Trophoblast cell (in vitro differentiated cells and primary cell): ENCODE results near the gene SCAF1. TPM values are rescaled to one million over a fixed set of nuclear protein-coding genes. Genes with fewer than 3 reads are reported as not detected.
A peak's percentile ranks its signal among the peaks of the same experiment; 100 is the strongest.

Experiments used
- DNase-seq, 2 donors: peaks; one replicate each; pipeline ENCODE4 v3.0.0-alpha.2; 2016
- H2AFZ ChIP-seq: 2 replicates; pipeline ENCODE4 v1.6.1; 2013; ENCODE audit warnings: low read length, moderate library complexity, mild to moderate bottlenecking; ENCODE audit not compliant: insufficient read depth, poor library complexity
- H2AK5ac ChIP-seq: 2 replicates; pipeline ENCODE4 v1.6.1; 2013; ENCODE audit warnings: mild to moderate bottlenecking, low read length
- H2BK120ac ChIP-seq: 2 replicates; pipeline ENCODE4 v1.6.1; 2013; ENCODE audit warnings: low read length, mild to moderate bottlenecking, moderate library complexity; ENCODE audit not compliant: insufficient read depth, poor library complexity
- H2BK12ac ChIP-seq: 2 replicates; pipeline ENCODE4 v1.6.1; 2013; ENCODE audit warnings: mild to moderate bottlenecking, low read length, moderate library complexity
- H2BK5ac ChIP-seq: 2 replicates; pipeline ENCODE4 v1.6.1; 2013; ENCODE audit warnings: low read length, low read depth, moderate library complexity, mild to moderate bottlenecking; ENCODE audit not compliant: poor library complexity
- H3K14ac ChIP-seq: 2 replicates; pipeline ENCODE4 v1.6.1; 2013; ENCODE audit warnings: mild to moderate bottlenecking, low read length
- H3K18ac ChIP-seq: 2 replicates; pipeline ENCODE4 v1.6.1; 2013; ENCODE audit warnings: mild to moderate bottlenecking, low read length
- H3K23ac ChIP-seq: 2 replicates; pipeline ENCODE4 v1.6.1; 2013; ENCODE audit warnings: low read length
- H3K27ac ChIP-seq: 2 replicates; pipeline ENCODE4 v1.5.1; 2013; ENCODE audit warnings: low read depth, mild to moderate bottlenecking, inconsistent platforms, low read length, moderate library complexity
- H3K27me3 ChIP-seq: 2 replicates; pipeline ENCODE4 v1.6.1; 2013; ENCODE audit warnings: inconsistent platforms, mild to moderate bottlenecking, low read length, moderate library complexity; ENCODE audit not compliant: insufficient read depth
- H3K36me3 ChIP-seq, 2 experiments: 1 replicate in 1 of 2; 2 replicates in 1 of 2; pipeline ENCODE4 v1.6.1; 2013; ENCODE audit warnings: low read length in 2 of 2, mild to moderate bottlenecking in 2 of 2, moderate library complexity in 1 of 2; ENCODE audit not compliant: insufficient read depth in 2 of 2, control insufficient read depth in 1 of 2
- H3K4ac ChIP-seq: 2 replicates; pipeline ENCODE4 v1.6.1; 2013; ENCODE audit warnings: low read depth, mild to moderate bottlenecking, low read length, moderate library complexity
- H3K4me1 ChIP-seq, 2 experiments: 1 replicate in 1 of 2; 2 replicates in 1 of 2; pipeline ENCODE4 v1.6.1; 2013; ENCODE audit warnings: low read length in 2 of 2, mild to moderate bottlenecking in 2 of 2, moderate library complexity in 1 of 2; ENCODE audit not compliant: insufficient read depth in 2 of 2, control insufficient read depth in 1 of 2
- H3K4me2 ChIP-seq: 2 replicates; pipeline ENCODE4 v1.6.1; 2013; ENCODE audit warnings: inconsistent platforms, mild to moderate bottlenecking, low read length, moderate library complexity
- H3K4me3 ChIP-seq: 2 replicates; pipeline ENCODE4 v1.5.1; 2013; ENCODE audit warnings: mild to moderate bottlenecking, low read depth, low read length, inconsistent platforms
- H3K79me1 ChIP-seq: one replicate; pipeline ENCODE4 v1.6.1; 2013; ENCODE audit warnings: low read length
- H3K79me2 ChIP-seq: 2 replicates; pipeline ENCODE4 v1.6.1; 2013; ENCODE audit warnings: low read length, mild to moderate bottlenecking; ENCODE audit not compliant: control insufficient read depth, insufficient read depth, poor library complexity
- H3K9ac ChIP-seq: 2 replicates; pipeline ENCODE4 v1.6.1; 2013; ENCODE audit warnings: mild to moderate bottlenecking, low read length
- H3K9me3 ChIP-seq: 2 replicates; pipeline ENCODE4 v1.6.1; 2013; ENCODE audit warnings: low read depth, mild to moderate bottlenecking, control low read depth, inconsistent platforms, low read length; ENCODE audit not compliant: insufficient read depth
- H4K12ac ChIP-seq: 2 replicates; pipeline ENCODE4 v1.6.1; 2013; ENCODE audit warnings: low read depth, mild to moderate bottlenecking, low read length, moderate library complexity
- H4K8ac ChIP-seq: 2 replicates; pipeline ENCODE4 v1.6.1; 2013; ENCODE audit warnings: low read depth, mild to moderate bottlenecking, low read length, moderate library complexity
- H4K91ac ChIP-seq: one replicate; pipeline ENCODE4 v1.6.1; 2013; ENCODE audit warnings: low read depth, mild to moderate bottlenecking, low read length, moderate library complexity
- WGBS: extraction: QIAGEN DNeasy Blood & Tissue Kit; methylation state at CpG from one replicate; pipeline ENCODE4 v1.1.7; 2013; ENCODE audit warnings: missing lambda C conversion rate; ENCODE audit not compliant: insufficient read length, insufficient coverage; ENCODE audit errors: extremely low coverage; 5-methylcytosine and 5-hydroxymethylcytosine counted together
- polyA plus RNA-seq: library from polyadenylated mRNA; stranded (reverse); fragments of 200-250 nt; gene quantifications from 2 replicates; pipeline ENCODE4 v1.2.3, GENCODE V29; 2013

Gene SCAF1, protein sequence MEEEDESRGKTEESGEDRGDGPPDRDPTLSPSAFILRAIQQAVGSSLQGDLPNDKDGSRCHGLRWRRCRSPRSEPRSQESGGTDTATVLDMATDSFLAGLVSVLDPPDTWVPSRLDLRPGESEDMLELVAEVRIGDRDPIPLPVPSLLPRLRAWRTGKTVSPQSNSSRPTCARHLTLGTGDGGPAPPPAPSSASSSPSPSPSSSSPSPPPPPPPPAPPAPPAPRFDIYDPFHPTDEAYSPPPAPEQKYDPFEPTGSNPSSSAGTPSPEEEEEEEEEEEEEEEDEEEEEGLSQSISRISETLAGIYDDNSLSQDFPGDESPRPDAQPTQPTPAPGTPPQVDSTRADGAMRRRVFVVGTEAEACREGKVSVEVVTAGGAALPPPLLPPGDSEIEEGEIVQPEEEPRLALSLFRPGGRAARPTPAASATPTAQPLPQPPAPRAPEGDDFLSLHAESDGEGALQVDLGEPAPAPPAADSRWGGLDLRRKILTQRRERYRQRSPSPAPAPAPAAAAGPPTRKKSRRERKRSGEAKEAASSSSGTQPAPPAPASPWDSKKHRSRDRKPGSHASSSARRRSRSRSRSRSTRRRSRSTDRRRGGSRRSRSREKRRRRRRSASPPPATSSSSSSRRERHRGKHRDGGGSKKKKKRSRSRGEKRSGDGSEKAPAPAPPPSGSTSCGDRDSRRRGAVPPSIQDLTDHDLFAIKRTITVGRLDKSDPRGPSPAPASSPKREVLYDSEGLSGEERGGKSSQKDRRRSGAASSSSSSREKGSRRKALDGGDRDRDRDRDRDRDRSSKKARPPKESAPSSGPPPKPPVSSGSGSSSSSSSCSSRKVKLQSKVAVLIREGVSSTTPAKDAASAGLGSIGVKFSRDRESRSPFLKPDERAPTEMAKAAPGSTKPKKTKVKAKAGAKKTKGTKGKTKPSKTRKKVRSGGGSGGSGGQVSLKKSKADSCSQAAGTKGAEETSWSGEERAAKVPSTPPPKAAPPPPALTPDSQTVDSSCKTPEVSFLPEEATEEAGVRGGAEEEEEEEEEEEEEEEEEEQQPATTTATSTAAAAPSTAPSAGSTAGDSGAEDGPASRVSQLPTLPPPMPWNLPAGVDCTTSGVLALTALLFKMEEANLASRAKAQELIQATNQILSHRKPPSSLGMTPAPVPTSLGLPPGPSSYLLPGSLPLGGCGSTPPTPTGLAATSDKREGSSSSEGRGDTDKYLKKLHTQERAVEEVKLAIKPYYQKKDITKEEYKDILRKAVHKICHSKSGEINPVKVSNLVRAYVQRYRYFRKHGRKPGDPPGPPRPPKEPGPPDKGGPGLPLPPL
- polyA plus RNA-seq, result 59.7 and 62.7 TPM in 2 replicates

DNA sequence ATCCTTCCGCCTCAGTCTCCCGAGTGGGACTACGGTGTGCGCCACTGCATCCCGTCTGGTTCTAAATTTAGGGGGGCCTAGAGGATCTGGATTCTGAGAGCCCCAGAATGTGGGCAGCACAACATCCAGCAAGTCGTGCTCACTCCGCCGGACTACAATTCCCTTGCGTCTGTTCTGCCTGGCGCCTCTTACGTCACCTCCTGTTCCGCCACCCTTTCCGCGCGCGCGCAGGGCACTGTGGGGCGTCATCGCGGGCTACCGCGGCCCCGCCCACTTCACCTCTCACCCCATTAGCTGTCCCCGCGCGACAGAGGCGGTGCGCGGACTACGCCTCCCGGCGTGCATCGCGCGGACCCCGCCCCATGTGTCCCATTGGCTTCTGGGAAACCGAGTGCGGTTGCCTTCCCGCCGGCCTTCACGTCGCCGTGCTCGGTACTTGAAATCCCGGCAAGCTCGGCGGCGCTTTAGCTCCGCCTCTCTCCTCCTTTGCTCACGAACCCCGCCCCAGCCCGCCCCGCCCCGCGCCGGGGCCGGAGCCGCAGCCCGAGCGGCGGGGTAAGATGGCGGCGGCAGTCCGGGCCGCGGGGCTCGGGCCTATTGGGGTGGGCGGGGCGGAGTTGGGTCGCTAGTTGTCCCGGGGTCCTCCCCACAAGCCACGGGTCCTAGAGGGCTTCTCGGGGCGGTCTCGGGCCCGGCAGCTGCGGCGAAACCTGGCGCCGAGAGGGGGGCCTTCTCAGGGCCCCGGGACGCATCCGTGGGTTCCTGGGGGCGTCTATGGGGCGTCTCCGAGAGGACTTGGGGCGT is at the start of gene SCAF1:
Gene SCAF1, plus strand, starts transcription at position 522 of the 804 bp plus-strand sequence. CDS start 2,818 bp downstream, outside the sequence.
- peaks cover 10 to 30% of the 10 kb centered on the region in 2 experiments for H3K4me1 ChIP-seq

DNA sequence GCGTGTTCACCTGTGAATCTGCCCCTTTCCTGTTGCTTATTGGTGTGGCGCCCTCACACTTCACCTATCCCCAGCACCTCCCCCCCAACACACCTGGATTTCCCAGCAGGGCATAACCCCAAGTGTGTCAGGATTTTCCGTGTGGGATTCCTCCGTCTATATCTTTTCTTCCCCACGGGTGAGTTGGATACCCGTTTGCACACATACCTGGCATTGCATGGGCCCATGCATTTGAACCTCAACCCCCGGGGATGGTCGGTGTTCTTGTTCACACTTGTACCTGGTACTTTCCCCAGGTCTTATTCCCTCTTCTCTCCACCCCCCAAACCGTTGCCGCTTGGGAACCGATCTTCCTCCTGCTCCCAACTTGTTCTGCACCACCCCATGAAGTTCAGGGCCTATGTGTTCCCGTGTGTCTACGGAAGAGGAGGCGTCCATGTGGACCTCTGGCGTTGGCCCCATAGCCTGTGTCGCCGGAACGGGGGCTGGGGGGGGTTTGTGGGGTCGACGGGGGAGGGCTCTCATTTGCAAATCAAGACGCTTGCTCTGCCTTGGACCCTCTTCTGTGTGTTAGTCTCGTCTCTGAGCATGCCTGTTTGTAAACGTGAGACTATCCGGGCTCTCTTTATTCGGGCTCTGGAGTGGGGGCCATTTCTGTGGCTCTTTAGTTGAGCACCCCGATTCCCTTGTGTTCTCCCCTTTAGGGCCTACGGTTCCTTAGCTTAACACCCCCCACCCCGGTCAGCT is 49.4 kb upstream of the SCAF1 start:
- Histone ChIP-seq H2BK5ac (no peak overlapping the region), H3K79me1 (peaks cover 20% of the 10 kb centered on the region), H3K4me1 (peaks cover 5 to 7% of the 10 kb centered on the region in 2 experiments), H4K8ac (no peak overlapping the region), H3K23ac (no peak overlapping the region), H3K27ac (peak overlapping the region; percentile 84), H2AFZ (no peak overlapping the region), H4K12ac (no peak overlapping the region), H3K9ac (peak overlapping the region; percentile 56), H3K4ac (peak overlapping the region; percentile 24), H4K91ac (peak overlapping the region; percentile 8), H3K9me3 (no peaks in the 10 kb centered on the region), H3K4me3 (peak overlapping the region; percentile 84), H2BK120ac (no peak overlapping the region), H3K14ac (peak overlapping the region; percentile 10), H3K79me2 (peaks cover 14% of the 10 kb centered on the region), H3K36me3 (peaks cover 33 to 37% of the 10 kb centered on the region in 2 experiments), H3K27me3 (no peaks in the 10 kb centered on the region), H2BK12ac (no peak overlapping the region), H3K4me2 (peak overlapping the region; percentile 93), H3K18ac (peak overlapping the region; percentile 4), H2AK5ac (no peak overlapping the region)
- peak in 1 of 2 donors; percentile 31 for DNase-seq
- no CpG with 5 or more reads among the region's 28 CpGs for WGBS

More for the DNA sequence above, at the start of gene SCAF1:
- Histone ChIP-seq H3K79me2 (peaks cover 18% of the 10 kb centered on the region), H3K4me2 (peak within 1 kb of the TSS; percentile 85), H3K4me3 (peak within 1 kb of the TSS; percentile 89), H3K14ac (peak within 1 kb of the TSS; percentile 97), H4K8ac (peak within 1 kb of the TSS; percentile 93), H3K9me3 (no peaks in the 10 kb centered on the region), H2BK120ac (peak within 1 kb of the TSS; percentile 98), H3K4ac (peak within 1 kb of the TSS; percentile 96), H2BK12ac (peak within 1 kb of the TSS; percentile 86), H4K91ac (peak within 1 kb of the TSS; percentile 99), H3K9ac (peak within 1 kb of the TSS; percentile 97), H3K27ac (peak within 1 kb of the TSS; percentile 100), H3K23ac (no peak within 1 kb of the TSS), H3K18ac (peak within 1 kb of the TSS; percentile 74), H3K36me3 (peaks cover 25% of the 10 kb centered on the region in 2 experiments), H2BK5ac (peak within 1 kb of the TSS; percentile 98), H4K12ac (peak within 1 kb of the TSS; percentile 92), H3K79me1 (peaks cover 23% of the 10 kb centered on the region), H2AFZ (peak within 1 kb of the TSS; percentile 21), H2AK5ac (peak within 1 kb of the TSS; percentile 97), H3K27me3 (no peaks in the 10 kb centered on the region)
- peak; percentile 99 for DNase-seq
- no CpG with 5 or more reads among the region's 87 CpGs for WGBS

DNA sequence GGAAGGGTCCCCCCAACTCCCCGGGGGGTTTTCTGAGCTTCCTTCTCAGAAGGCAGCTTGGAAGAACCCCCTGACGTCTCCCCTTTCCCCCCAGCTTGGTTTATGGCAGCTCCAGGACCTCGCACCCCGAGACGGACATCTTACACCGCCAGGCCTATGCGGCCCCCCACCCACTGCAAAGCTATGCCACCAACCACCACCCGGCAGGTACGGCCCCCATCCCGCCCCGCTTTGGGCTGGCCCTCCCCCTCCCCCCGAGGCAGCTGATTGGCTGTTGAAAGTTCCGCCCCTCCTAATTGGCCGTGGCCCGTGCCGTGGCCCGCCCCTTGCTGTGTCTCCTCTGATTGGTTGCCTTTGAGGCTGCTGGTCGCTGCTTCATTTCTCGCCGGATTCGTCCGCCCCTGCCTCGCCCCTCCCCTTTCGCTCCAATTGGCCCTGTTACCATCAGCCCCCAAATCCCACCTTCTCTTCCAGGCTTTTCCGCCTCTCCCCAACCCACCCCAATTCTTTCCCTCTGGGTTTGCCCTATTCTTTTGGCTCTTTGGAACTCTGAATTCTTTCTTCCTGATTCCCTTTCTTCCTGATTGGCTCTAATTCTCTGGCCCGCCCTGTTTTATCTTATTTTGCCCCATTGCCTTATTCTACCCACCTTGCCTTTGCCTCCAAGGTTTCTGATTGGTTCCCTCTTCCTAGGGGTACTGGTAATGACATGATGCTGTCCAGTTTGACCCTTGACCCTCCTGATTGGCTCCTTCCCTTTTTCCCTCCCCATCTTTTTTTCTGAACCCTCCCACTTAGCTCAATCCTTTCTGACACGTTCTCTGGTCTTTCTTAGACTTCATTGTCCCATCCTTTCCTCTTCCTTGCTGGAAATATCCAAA is 48.5 kb upstream of the SCAF1 start:
- Histone ChIP-seq H4K12ac (no peak overlapping the region), H3K79me2 (peaks cover 14% of the 10 kb centered on the region), H2BK5ac (no peak overlapping the region), H3K4me1 (peaks cover 5 to 7% of the 10 kb centered on the region in 2 experiments), H2AFZ (no peak overlapping the region), H3K27me3 (no peaks in the 10 kb centered on the region), H3K36me3 (peaks cover 39 to 41% of the 10 kb centered on the region in 2 experiments), H3K27ac (peak overlapping the region; percentile 44), H3K9ac (no peak overlapping the region), H3K9me3 (no peaks in the 10 kb centered on the region), H4K8ac (no peak overlapping the region), H3K23ac (no peak overlapping the region), H2BK120ac (no peak overlapping the region), H2BK12ac (no peak overlapping the region), H4K91ac (peak overlapping the region; percentile 8), H3K79me1 (peaks cover 20% of the 10 kb centered on the region), H3K14ac (no peak overlapping the region), H3K18ac (no peak overlapping the region), H3K4ac (no peak overlapping the region), H3K4me2 (peak overlapping the region; percentile 93), H3K4me3 (peak overlapping the region; percentile 84), H2AK5ac (no peak overlapping the region)
- DNase-seq, result peak; percentile 83 to 88
- WGBS, result no CpG with 5 or more reads among the region's 27 CpGs
